Measurements from ENCODE around the gene MAPT.

DNA sequence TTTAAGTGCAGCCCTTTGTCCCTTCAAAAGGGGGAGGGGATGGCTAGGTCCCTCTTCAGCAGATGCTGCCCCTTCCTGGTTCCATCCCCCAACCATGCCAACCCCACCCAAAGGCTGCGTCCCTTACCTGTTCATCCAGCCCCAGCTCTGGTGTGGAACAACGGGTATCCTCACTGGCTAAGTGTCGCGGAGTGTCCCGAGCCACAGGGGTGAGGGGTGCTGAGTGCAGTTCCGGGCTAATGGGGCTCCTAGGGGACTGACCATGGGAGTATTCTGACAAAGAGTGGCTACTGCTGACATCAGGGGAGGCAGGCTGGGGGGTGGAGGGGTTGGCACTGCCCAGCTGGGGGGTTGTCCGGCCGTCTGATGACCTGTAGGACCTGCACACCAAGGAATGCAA is 137.6 kb downstream of the MAPT start:
- TF ChIP-seq, protein P1, sequence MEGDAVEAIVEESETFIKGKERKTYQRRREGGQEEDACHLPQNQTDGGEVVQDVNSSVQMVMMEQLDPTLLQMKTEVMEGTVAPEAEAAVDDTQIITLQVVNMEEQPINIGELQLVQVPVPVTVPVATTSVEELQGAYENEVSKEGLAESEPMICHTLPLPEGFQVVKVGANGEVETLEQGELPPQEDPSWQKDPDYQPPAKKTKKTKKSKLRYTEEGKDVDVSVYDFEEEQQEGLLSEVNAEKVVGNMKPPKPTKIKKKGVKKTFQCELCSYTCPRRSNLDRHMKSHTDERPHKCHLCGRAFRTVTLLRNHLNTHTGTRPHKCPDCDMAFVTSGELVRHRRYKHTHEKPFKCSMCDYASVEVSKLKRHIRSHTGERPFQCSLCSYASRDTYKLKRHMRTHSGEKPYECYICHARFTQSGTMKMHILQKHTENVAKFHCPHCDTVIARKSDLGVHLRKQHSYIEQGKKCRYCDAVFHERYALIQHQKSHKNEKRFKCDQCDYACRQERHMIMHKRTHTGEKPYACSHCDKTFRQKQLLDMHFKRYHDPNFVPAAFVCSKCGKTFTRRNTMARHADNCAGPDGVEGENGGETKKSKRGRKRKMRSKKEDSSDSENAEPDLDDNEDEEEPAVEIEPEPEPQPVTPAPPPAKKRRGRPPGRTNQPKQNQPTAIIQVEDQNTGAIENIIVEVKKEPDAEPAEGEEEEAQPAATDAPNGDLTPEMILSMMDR (IDR thresholded peaks at IDR 0.05) = no peak
- TF ChIP-seq POLR2AphosphoS5 (IDR thresholded peaks at IDR 0.05; ENCODE audit: insufficient read depth in 1 of 2, low read depth in 1 of 2) = no peak
